ENCODE data around the gene KLHL6. TPM values are rescaled to one million over a fixed set of nuclear protein-coding genes. Genes with fewer than 3 reads are reported as not detected.

KLHL6 gene
- total and polyA plus RNA-seq, 2 of the 8 experiments (the other 6 are each of a cell fraction or from before 2014, with no cell fraction given) = 0.05 TPM; not detected in 1

GRCh38 chr3:183454064-183454463 is 101.4 kb downstream of the KLHL6 start (continued):
- TF ChIP-seq CBX8 (IDR thresholded peaks at IDR 0.05; ENCODE audit: borderline replicate concordance, low read depth, low read length) (no peak), EP300 (IDR thresholded peaks at IDR 0.05; ENCODE audit: borderline replicate concordance in 1 of 2, low read depth in 2 of 2, low read length in 2 of 2) (no peak), CREB1 (IDR thresholded peaks at IDR 0.05) (no peak), ZNF274 (IDR thresholded peaks at IDR 0.05; ENCODE audit: borderline replicate concordance, extremely low read depth, low read length) (no peak), RAD21 (IDR thresholded peaks at IDR 0.05 in 1 of 2, conservative IDR thresholded peaks at IDR 0.05 in 1 of 2; ENCODE audit: low read depth in 2 of 2, low read length in 2 of 2) (no peak), SIN3A (conservative IDR thresholded peaks at IDR 0.05 in 1 of 2, IDR thresholded peaks at IDR 0.05 in 1 of 2; ENCODE audit: low read depth in 1 of 2, low read length in 2 of 2) (no peak)
